ENCODE results near the gene ARID2. TPM values are rescaled to one million over a fixed set of nuclear protein-coding genes. Genes with fewer than 3 reads are reported as not detected.

The ARID2 gene
- total and polyA plus RNA-seq, 9 of the 15 experiments (the other 6 are each of a cell fraction or from before 2014, with no cell fraction given) = 13.4 to 41.6 (median 29.4) TPM

GRCh38 chr12:45879363-45879895 is 149.9 kb downstream of the ARID2 start:
- peaks cover 0 to 19% of the 10 kb centered on the region in 2 experiments; a peak in 3 of 5 replicates for H3K4me1 ChIP-seq (replicated peaks in 1 of 2; ENCODE audit: control insufficient read depth in 2 of 2, insufficient read depth in 2 of 2, low read length in 2 of 2)
- FAIRE-seq (peak; percentile 55), DNase-seq (ENCODE audit: extremely low read depth in 1 of 4, low spot score in 3 of 4) (peak in 1 of 4 experiments; percentile 30), ATAC-seq (no peak; the same call in 1 of the 3 replicates)
- no peaks in the 10 kb centered on the region for H3K9me3 ChIP-seq (replicated peaks; ENCODE audit: control insufficient read depth, insufficient read depth, low read depth, low read length)
- peak overlapping the region; percentile 37 for H3K4me2 ChIP-seq (ENCODE audit: insufficient read depth, low read length)
- no peaks in the 10 kb centered on the region for H3K9me1 ChIP-seq (ENCODE audit: control insufficient read depth, insufficient read depth, low read length)
- peaks cover 39% of the 10 kb centered on the region; the same call in 2 of the 3 replicates for H3K36me3 ChIP-seq (ENCODE audit: control insufficient read depth, insufficient read depth, low read length)
- POLR2A ChIA-PET = interaction anchor here (0.9 to 1.4 kb wide), 2 partner anchors 12 to 153 kb away, joined by 3 to 4 read pairs; no protein-coding TSS in a partner anchor
- intact Hi-C loops (cut with micrococcal nuclease) = no loop called here
- no peaks in the 10 kb centered on the region for H4K20me1 ChIP-seq (replicated peaks; ENCODE audit: control insufficient read depth, insufficient read depth, low read length)
- in situ Hi-C loops (cut with MboI) = no loop called here
- H3K27me3 ChIP-seq (ENCODE audit: control insufficient read depth in 2 of 2, insufficient read depth in 2 of 2, low read length in 2 of 2) = no peaks in the 10 kb centered on the region
- 38% methylated on average over 2 of the region's 2 CpGs for WGBS (ENCODE audit: insufficient coverage, low coverage, missing lambda C conversion rate)
- peak overlapping the region; percentile 81 for H3K27ac ChIP-seq (ENCODE audit: extremely low read depth, low read depth, low read length)
- H3K4me3 ChIP-seq = 0 out of 2 replicates have a peak overlapping the region, but pooled peaks have one; percentile 5
- H3K79me2 ChIP-seq (ENCODE audit: control insufficient read depth, insufficient read depth, low read length) = peaks cover 16% of the 10 kb centered on the region; the same call in 1 of the 3 replicates
- no TSS peak for BruUV-seq (replicated peaks)
- CTCF ChIA-PET (ENCODE audit: low intra/inter-chr PET ratio) = no interaction called here
- H3K9ac ChIP-seq (ENCODE audit: insufficient read depth in 1 of 2, low read depth in 2 of 2, low read length in 2 of 2) = peak overlapping the region in 1 of 2 experiments; percentile 56; a peak in 2 of 4 replicates
- peak overlapping the region; percentile 60 for H2AFZ ChIP-seq (ENCODE audit: low read depth, low read length)
- TF ChIP-seq STAT5B (CRISPR knock-in tag; IDR thresholded peaks at IDR 0.05) (no peak), GATAD2B (IDR thresholded peaks at IDR 0.05; ENCODE audit: borderline replicate concordance) (peak; percentile 26; the same call in 1 of the 2 replicates), PBX2 (CRISPR knock-in tag; IDR thresholded peaks at IDR 0.05; ENCODE audit: low read depth) (no peak), PBX2 (tag; conservative IDR thresholded peaks at IDR 0.05; ENCODE audit: low read depth) (peak; percentile 50; the same call in 1 of the 2 replicates), TFAM (CRISPR knock-in tag; conservative IDR thresholded peaks at IDR 0.05) (no peak), MCM2 (IDR thresholded peaks at IDR 0.05; ENCODE audit: low read depth) (no peak), NFE2 (IDR thresholded peaks at IDR 0.05; ENCODE audit: low read depth) (peak; percentile 63), ZNF592 (IDR thresholded peaks at IDR 0.05) (0 out of 2 replicates have a peak, but pooled peaks have one; percentile 57), EZH2 (IDR thresholded peaks at IDR 0.05; ENCODE audit: borderline replicate concordance, low read depth, low read length) (no peak), ZNF316 (IDR thresholded peaks at IDR 0.05) (peak; percentile 78), MED1 (CRISPR knock-in tag; IDR thresholded peaks at IDR 0.05; ENCODE audit: borderline replicate concordance) (no peak), C11orf30 (IDR thresholded peaks at IDR 0.05; ENCODE audit: low read depth) (peak; percentile 77), MEIS2 (IDR thresholded peaks at IDR 0.05; ENCODE audit: partially characterized antibody) (peak; percentile 44), MAFK (IDR thresholded peaks at IDR 0.05; ENCODE audit: low read length) (peak; percentile 24; the same call in 1 of the 2 replicates), DPF2 (IDR thresholded peaks at IDR 0.05) (0 out of 2 replicates have a peak, but pooled peaks have one; percentile 12), SMARCC2 (IDR thresholded peaks at IDR 0.05; ENCODE audit: low read depth) (no peak), MAFG (tag; conservative IDR thresholded peaks at IDR 0.05) (peak; percentile 80), MAFF (IDR thresholded peaks at IDR 0.05; ENCODE audit: low read length) (peak; percentile 20; the same call in 1 of the 2 replicates)
